Uterus (tissue), 2 donors: ENCODE data around the gene MAGEA9B.

Experiments
- CTCF ChIP-seq, 4 experiments: fragments of 200-600 bp in 2 of 4; fragments of 450-650 bp in 2 of 4; sonication (generic) in 2 of 4; IDR thresholded peaks; one replicate each; pipeline ENCODE4 v1.5.1; 2016 to 2019; ENCODE audit warnings: antibody characterized with exemption in 4 of 4, mild to moderate bottlenecking in 2 of 4, moderate library complexity in 1 of 4
- POLR2A ChIP-seq, 2 donors: fragments of 450-650 bp; IDR thresholded peaks; one replicate each; pipeline ENCODE4 v1.6.1; 2016; ENCODE audit warnings: antibody characterized with exemption in 2 of 2, mild to moderate bottlenecking in 1 of 2, moderate library complexity in 1 of 2

- TF ChIP-seq POLR2A (IDR thresholded peaks at IDR 0.05) (no peak), CTCF (IDR thresholded peaks at IDR 0.05) (no peak)
These were observed 18.5 kb downstream of the MAGEA9B start for GRCh38 chrX:149568701-149569296.
